NAMALWA (cell line): Measurements from ENCODE around the gene ZNF200.
"Not testable (repeated sequence)": the region's sequence is repeated elsewhere in the genome, so short reads cannot be mapped to it uniquely, and the experiment has no call there.

Source experiments
- DNase-seq: peaks from one replicate; pipeline ENCODE4 v3.0.0-alpha.2; 2015; ENCODE audit warnings: low spot score

The ZNF200 gene, protein sequence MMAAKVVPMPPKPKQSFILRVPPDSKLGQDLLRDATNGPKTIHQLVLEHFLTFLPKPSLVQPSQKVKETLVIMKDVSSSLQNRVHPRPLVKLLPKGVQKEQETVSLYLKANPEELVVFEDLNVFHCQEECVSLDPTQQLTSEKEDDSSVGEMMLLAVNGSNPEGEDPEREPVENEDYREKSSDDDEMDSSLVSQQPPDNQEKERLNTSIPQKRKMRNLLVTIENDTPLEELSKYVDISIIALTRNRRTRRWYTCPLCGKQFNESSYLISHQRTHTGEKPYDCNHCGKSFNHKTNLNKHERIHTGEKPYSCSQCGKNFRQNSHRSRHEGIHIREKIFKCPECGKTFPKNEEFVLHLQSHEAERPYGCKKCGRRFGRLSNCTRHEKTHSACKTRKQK

DNA sequence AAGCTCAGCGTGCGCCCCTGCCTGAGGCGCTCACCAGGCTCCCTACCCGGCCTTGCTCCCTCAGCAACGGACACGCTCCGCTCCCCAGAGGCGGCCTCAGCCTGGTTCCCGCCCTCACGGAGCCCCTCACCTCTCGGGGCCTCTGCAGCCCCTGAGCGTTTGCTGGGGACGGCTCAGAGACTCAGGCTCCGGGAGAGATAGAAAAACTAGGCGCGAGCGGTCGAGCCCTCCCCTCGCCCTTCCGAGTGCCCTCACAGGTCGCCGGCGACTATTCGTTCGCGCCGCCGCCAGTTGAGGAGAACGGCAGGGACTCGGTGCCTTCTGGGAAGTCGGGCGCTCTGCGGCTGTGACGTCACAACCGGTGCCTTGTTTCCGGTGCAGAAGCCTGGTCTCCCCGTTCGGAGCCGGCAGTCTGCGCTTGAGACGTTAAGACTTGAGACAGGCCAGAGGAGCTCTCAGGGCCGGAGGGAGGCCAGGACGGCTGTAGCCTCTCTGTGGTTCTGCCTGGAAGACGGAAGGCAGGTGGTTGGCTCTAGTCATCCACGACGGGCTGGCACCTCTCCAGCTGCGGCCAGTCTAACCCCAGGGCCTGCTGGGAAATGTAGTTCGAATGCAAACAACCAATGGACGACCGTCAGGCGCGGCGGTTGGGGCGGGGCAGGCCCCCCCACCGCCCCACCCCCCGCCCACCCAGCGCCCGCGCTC, at the start of gene ZNF200:
TSS of gene ZNF200 (minus strand) at position 302 of the 705 bp plus-strand sequence. CDS start 1,403 bp downstream, outside the sequence.
- DNase-seq: peak; percentile 97

DNA sequence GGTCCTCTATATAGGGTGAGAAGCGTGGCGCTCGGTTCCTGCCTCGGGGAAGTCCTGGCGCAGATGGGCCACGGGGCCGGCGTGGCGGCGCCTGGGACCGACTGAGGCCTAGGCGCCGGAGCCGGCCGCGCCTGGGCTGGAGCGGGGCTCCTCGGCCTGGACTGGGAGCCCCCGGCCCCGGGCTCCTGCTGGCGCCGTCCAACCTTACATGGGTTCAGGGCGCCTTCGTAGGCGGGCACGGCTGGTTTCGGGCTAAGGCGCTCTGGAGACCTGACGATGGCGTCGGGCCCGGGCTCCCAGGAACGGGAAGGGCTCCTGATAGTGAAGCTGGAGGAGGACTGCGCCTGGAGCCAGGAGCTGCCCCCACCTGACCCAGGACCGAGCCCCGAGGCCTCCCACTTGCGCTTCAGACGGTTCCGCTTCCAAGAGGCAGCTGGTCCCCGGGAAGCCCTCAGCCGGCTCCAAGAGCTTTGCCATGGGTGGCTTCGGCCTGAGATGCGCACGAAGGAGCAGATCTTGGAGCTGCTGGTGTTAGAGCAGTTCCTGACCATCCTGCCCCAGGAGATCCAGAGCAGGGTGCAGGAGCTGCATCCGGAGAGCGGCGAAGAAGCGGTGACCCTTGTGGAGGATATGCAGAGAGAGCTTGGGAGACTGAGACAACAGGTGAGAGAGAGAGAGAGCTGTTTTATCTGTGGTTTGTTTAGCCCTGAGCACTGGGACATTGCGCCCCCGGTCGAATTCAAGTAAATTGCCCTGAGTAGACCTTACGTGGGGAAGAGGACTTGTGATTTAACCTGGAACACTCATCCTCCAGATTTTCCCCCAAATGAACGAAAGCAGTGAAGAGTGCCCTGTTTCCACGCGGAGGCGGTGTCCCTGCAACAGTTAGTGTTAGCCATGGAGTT, 48.8 kb upstream of the ZNF200 start:
- DNase-seq: no peak

DNA sequence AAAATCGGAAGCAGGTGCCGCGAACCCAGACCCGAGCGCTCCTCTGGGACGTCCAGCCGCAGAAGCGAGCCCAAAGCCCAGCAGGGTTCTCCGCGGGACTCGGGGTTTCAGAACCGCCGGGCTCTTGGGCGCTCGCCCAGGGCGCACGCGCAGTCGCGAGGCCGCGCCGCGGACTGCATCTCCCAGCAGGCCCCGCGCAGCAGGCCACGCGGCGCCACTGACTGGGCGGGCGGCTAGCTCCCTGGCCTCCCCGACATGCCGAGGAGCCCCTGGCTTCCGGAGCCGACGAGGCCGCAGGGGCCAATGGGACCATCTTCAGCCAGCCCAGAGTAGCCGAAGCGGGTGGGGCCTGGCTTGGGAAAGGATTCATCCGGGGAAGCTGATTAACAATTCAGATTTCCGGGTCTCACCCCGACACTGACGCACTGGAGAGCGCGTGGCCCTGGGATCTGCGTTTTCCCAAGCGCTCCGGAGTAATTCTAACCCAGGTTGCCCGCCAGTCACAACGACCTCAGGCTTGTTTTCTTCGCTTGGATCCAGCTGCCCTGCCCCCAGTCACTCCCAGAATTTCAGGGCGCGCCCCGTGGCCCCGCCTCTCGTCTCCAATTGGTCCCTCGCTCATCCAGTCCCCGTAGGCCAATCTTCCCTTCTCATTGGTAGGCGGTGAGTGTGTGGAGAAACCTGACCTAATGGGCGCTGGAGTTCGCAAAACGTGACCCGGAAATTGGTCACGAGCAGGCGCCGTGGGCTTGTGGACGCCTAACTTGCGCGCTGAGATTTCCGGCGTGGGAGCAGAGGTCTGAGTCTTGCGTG, 48.0 kb upstream of the ZNF200 start, which contains the start of gene ZNF263:
TSS of gene ZNF263 (plus strand) at position 762 of the 813 bp plus-strand sequence. CDS start 328 bp downstream, outside the sequence.
- DNase-seq: peak; percentile 97

DNA sequence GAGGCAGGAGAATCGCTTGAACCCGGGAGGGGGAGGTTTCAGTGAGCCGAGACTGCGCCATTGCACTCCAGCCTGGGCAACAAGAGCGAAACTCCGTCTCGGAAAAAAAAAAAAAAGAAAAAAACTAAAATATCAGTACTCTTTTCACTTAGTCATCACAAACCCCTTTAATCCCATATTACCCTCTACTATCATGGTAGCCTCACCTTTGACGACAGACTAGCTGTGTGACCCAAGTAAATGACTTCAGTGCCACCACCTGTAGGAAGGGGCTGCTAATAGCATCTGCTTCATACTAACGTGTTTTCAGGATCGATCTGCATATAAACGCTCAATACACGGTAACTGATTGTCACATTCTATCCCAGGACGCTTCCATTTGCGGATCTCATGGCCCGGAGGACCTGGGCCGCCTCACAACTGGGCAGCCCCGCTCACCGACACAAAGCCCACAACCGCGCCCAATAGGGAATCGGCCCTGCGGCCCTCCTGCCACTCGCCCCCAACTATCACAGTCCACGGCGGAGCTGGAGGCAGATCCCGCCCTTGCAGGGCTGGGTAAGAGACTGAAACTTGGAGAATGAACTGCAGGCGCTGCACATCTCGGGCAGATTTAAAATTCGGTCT, 47.3 kb upstream of the ZNF200 start:
- DNase-seq: no peak

DNA sequence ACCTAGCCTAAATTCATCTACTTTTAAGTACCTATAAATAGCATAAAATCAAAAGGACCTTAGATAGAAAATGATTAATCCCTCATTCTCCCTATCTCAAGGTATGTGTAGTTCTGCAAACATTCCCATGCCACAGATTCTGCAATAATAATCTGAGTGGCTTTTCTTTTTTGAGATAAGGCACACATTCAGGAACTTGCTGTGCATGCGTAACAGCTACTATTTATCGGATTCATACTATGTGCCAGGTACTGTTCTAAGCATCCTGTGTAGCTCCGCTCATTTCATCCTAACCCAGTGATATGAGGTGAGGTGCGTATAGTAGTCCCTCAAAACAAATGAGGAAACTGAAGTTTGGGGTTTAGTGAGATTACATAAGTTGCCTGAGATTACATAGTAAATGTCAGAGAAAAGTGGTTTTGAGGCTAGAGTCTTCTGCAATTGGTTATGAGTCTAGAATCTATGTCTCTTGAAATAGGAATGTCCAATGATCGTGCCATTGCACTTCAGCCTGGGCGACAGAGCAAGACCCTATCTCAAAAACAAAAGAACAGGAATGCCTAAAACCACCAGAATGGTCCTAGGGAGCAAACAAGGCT, 46.4 kb upstream of the ZNF200 start:
- DNase-seq: no peak

DNA sequence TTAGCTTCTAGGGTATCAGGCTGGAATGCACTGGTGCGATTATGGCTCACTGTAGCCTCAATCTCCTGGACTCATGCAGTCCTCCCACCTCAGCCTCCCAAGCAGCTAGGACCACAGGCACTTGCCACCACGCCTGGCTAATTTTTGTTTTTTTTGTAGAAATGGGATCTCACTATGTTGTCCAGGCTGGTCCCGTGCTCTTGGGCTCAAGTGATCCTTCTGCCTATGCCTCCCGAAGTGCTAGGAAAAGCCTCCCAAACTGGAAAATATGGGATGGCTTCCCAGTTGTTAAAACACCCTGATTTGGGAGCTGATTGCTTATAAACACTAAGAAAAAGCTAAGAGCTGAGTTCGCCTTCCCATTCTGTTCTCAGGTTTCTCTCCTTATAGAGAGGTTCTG, 41.7 kb upstream of the ZNF200 start:
- no peak for DNase-seq

DNA sequence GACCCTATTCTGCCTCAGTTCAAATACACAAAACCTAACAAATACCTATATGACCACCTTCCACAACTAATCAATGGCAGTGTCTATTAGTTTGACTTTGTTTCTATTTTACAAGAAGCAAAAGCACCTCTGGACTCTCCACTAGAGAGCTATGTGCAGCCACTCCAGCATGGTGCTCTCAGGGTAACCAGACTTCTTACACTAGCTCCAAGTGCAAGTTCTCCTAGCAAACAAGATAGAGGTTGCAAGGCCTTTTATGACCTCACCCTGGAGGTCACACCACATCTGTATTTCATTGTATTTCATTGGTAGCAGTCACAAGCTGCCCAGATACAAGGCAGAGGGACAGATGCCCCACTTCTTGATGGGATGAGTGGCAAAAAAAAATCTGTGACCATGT, 40.0 kb upstream of the ZNF200 start:
- DNase-seq: no peak

DNA sequence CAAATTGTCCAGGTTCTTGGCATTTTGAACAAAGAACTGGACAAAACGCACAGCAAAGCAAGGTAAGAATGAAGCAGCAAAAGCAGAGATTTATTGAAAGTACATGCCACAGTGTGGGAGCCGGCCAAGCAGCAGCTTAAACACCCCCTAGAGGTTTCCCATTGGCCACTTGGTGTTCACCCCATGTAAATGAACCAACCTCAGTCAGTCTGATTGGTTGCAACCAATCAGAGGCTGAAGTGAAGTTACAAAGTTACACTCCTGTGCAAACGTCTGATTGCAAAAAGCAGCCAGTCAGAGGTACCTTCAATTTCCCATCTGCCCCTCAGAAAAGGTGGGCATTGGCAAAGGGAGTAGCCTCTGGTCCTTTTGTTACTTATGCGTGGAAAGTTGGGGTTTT, 39.5 kb upstream of the ZNF200 start:
- peak; percentile 39 for DNase-seq

DNA sequence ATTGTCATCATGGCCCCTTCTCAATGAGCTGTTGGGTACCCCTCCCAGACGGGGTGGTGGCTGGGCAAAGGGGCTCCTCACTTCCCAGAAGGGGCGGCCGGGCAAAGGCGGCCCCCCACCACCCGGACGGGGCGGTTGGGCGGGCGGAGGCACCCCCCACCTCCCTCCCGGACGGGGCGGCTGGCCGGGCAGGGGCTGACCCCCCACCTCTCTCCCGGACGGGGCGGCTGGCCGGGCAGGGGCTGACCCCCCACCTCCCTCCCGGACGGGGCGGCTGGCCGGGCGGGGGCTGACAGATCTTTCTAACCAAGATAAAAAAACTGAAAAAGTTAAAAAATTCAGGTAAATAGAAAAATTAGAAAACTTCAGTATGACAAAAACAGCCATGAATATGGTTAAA, 36.3 kb upstream of the ZNF200 start:
- not testable (repeated sequence) for DNase-seq

DNA sequence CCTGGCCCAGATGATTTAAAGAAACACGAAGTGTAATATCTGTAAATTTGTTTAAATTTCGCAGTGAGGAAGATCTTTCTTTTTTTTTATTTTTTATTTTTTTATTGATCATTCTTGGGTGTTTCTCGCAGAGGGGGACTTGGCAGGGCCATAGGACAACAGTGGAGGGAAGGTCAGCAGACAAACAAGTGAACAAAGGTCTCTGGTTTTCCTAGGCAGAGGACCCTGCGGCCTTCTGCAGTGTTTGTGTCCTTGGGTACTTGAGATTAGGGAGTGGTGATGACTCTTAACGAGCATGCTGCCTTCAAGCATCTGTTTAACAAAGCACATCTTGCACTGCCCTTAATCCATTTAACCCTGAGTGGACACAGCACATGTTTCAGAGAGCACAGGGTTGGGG, 35.8 kb upstream of the ZNF200 start:
- not testable (repeated sequence) for DNase-seq

DNA sequence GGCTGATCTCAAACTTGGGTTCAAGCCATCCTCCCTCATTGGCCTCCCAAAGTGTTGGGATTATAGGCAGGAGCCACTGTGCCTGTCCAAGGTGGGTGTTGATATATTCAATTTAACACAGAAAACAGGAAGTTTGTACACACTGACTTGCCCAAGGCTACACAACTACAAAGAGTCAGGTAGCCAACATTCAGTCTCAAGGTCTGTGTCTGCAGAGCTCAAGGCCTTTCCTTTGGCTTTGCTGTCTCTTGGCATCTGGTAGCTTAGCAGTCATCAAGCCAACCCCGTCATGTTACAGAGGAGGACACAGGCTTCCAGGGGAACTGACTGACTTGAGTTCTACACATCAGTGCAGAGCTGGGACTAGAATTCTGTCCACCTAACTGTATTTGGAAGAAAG, 33.3 kb upstream of the ZNF200 start:
- no peak for DNase-seq

DNA sequence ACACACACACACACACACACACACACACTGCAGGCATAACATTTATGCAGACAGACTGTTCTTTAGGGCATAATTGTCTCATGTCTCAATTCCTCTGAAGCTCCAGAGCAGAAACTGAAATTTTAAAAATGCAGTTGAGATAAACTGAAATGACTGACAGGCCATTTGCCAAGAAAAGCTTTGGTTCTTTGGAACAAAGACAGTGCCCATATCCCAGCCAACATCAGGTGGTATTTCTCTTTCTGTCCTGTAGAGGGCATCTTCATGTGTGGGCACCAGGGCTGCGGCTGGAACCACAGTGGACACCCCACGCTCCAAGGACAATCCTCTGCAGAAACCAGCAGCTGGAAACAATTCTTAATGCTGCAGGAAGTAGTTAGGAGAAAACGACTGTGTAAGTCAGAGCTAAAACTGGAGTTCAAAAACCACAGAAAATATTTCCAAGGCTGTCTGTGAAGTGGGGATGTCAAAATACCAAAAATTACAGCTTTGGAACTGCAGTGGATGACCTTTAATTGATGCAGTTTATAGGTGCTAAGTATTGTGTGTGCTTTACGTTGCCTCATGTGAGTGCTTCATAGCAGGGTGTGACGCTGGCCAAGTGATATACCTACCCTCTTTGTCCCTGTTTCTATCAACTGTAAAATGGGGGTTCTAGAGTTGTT, 32.0 kb upstream of the ZNF200 start:
- peak; percentile 68 for DNase-seq

DNA sequence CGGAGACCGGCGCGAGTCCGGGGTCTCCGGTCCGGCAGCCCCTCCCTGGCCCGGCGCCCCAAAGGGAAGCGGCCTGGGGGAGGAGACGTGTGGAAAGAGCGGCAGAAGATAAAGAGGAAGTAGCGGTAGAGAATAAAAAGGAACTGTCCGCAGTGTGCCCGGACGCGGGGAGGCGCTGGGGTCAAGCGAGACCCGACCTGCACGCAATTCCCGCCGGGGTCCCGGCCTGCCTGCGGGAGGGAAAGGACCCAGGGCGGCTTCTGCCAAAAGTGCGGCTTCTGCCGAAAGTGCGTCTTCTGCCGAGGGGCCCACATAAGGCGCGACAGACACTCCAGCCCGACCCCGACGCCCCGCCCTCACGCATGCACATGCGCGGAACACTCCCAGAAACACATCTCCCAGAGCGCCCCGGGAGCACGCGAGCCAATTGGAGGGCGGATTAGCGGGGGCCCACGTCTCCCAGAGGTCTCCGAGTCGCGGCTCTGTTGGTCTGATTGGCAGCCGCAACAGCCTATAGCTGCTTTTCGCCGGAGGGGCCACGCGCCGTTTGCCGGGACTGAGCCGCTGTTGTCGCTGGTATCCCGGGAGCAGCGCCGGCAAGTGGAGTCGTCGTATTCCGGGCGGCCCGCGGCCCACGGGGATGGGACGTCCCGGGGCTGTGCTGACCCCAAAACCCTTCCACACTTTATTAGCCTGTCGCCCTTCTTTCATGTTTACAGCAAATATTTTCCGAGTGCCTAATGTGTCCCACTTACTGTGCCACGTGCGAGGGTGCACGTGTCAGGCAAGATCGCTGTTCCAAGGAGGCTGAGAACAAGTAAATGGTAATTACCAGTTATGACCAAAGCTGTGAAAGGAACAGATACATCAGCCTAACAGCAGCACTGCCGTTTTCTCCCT, 29.4 kb upstream of the ZNF200 start:
- peak; percentile 98 for DNase-seq

DNA sequence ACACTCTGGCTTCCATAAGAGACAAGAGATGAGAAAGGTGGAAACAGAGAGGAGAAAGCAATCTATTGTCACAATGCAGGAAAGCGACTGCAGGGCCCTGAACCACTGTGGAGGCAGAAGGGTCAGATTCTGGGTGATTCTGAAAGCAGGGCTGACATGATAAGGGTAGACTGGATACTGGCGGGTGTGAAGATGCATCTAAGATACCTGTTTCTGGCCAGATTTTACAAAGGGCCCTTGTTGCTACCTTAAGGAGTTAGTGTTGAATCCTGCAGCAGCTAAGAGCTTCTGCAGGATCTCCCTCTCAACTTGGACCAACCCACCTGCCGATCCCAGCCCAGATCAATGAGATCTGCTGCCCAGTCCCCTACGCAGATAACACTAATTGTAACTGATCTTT, 27.6 kb upstream of the ZNF200 start:
- no peak for DNase-seq

DNA sequence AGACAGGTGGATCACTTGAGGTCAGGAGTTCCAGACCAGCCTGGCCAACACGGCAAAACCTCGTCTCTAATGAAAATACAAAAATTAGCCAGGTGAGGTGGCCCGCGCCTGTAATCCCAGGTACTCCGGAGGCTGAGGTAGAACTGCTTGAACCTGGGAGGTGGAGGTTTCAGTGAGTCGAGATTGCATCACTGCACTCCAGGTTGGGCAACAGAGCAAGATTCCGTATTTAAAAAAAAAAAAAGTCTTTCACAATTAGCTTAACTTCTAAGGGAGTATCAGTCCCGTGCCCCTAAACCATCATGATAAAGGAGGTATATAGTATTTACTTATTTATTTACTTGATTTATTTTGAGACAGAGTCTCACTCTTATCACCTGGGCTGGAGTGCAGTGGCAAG, 24.9 kb upstream of the ZNF200 start:
- no peak for DNase-seq

DNA sequence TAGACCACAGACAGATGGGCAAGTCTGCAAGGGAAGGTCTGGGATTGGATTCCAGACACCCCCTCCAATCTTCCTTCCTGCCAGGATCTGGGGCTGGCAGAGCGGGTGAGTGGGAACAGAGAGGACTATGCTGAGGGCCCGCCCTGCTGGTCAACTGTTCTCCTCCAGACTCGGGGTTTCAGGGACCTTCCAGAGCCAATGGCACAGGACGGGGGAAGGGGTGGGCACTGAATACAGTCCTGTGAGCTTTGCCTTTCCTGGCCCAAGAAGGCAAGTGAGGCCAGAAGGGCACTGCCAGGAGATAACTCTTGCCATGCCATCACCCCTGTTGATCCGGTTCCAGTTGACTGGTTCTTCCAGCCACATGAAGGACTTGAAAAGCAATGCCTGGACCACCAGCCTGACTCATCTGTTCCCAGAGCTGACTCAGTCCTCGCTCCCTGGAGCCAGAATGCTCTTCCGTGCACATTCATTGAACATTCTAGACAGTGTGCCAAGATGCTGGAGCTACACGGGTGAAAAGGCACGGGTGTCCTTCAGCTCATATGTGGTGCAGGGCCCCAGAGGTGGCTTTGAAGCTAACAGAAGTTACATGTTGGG, 22.0 kb upstream of the ZNF200 start:
- DNase-seq: no peak

DNA sequence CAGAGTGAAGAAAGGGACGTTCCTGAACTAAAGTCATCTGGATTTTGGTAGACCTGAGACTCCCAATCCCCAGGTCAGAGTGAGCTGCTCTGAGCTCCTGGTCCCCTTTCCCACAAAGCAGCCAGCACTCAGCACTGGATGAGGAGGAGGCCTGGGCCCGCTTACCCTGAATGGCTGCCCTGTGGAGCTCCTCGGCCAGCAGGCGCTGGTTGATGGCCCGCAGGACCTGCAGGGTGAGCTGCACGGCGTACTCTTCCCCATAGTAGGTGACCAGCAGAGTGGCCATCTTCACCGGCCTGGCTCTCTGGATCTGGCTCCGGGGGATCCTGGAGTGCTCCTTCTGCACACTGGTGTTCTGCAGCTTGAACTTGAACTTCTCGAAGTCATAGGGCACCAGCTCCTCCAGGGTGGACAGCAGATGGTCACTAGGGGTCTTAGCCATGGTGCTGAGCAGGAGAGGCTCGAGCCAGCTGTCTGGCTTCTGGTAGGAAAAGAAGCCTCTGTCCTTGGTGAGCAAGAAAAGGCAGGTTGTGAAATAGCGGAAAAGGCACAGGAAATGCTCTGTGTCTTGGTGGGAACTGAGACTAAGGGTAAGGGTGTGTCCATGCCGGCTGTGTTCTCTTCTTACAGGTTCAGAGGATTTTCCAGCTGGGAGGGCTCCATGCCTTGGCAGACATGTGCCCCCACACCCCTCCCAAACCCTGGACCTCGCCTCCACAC, 21.3 kb upstream of the ZNF200 start, which contains the start of gene MEFV:
TSS of gene MEFV (minus strand) at position 488 of the 720 bp plus-strand sequence. CDS start at position 442, 46 bp downstream.
- DNase-seq: no peak

DNA sequence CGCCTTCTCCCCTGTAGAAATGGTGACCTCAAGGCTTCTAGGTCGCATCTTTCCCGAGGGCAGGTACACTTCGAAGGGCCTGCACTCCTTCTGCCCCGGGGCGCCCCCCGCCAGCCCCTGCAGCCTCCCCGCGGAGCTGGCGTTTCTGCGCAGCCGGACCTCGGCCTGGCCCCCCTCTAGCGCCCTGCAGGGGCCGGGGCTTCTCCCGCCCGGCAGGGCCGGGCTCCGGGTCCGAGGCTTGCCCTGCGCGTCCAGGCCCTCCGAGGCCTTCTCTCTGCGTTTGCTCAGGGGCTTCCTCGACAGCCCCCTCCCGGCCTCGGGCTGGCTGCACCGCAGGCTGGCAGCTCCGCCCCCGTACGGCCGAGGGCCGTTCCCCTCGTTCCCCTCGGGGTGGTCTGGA, 19.4 kb upstream of the ZNF200 start:
- no peak for DNase-seq
